ACC112 (cell line): ENCODE measurements around the gene DGKI.

Experiments
- H2AFZ ChIP-seq: fragments of 200-600 bp; sonication (generic); one replicate; pipeline ENCODE4 v1.6.0; 2017; ENCODE audit warnings: antibody characterized with exemption, low read length; ENCODE audit not compliant: unreplicated experiment
- H3K27ac ChIP-seq: fragments of 200-600 bp; sonication (generic); 2 replicates; pipeline ENCODE4 v1.5.1; 2014; ENCODE audit warnings: low read depth, mild to moderate bottlenecking, antibody characterized with exemption, low read length, moderate library complexity
- H3K27me3 ChIP-seq: fragments of 200-600 bp; sonication (generic); 2 replicates; pipeline ENCODE4 v1.6.1; 2014; ENCODE audit warnings: mild to moderate bottlenecking, antibody characterized with exemption, low read length, moderate library complexity, mixed read lengths; ENCODE audit not compliant: insufficient read depth
- H3K36me3 ChIP-seq: fragments of 200-600 bp; sonication (generic); 2 replicates; pipeline ENCODE4 v1.6.1; 2016; ENCODE audit warnings: mild to moderate bottlenecking, antibody characterized with exemption, low read length, moderate library complexity, mixed read lengths; ENCODE audit not compliant: insufficient read depth
- H3K4me1 ChIP-seq: fragments of 200-600 bp; sonication (generic); one replicate; pipeline ENCODE4 v1.6.1; 2016; ENCODE audit warnings: low read length, mixed read lengths; ENCODE audit not compliant: insufficient read depth, unreplicated experiment, control insufficient read depth
- H3K4me3 ChIP-seq: fragments of 200-600 bp; sonication (generic); 2 replicates; pipeline ENCODE4 v1.5.1; 2014; ENCODE audit warnings: mild to moderate bottlenecking, low read depth, low read length
- H3K79me2 ChIP-seq: fragments of 200-600 bp; sonication (generic); one replicate; pipeline ENCODE4 v1.6.0; 2016; ENCODE audit warnings: low read length; ENCODE audit not compliant: control insufficient read depth, unreplicated experiment, insufficient read depth

Gene DGKI

GRCh38 chr7:137585591-137585990 is 261.2 kb downstream of the DGKI start:
- H3K36me3 ChIP-seq: 0 out of 2 replicates have a peak, but pooled peaks cover 3% of the 10 kb centered on the region
- H3K4me3 ChIP-seq: no peak overlapping the region
- no peaks in the 10 kb centered on the region for H3K27me3 ChIP-seq
- H3K27ac ChIP-seq: no peak overlapping the region
- H3K4me1 ChIP-seq: peaks cover 6% of the 10 kb centered on the region
- no peaks in the 10 kb centered on the region for H3K79me2 ChIP-seq
- H2AFZ ChIP-seq: no peak overlapping the region

- Histone ChIP-seq H3K36me3 (peaks cover 7% of the 10 kb centered on the region; the same call in 1 of the 2 replicates), H3K4me3 (no peak overlapping the region), H3K27ac (no peak overlapping the region), H3K27me3 (no peaks in the 10 kb centered on the region), H3K79me2 (no peaks in the 10 kb centered on the region), H3K4me1 (peaks cover 23% of the 10 kb centered on the region), H2AFZ (no peak overlapping the region)
Measured at GRCh38 chr7:137583172-137583571, 263.6 kb downstream of the DGKI start.

DNA sequence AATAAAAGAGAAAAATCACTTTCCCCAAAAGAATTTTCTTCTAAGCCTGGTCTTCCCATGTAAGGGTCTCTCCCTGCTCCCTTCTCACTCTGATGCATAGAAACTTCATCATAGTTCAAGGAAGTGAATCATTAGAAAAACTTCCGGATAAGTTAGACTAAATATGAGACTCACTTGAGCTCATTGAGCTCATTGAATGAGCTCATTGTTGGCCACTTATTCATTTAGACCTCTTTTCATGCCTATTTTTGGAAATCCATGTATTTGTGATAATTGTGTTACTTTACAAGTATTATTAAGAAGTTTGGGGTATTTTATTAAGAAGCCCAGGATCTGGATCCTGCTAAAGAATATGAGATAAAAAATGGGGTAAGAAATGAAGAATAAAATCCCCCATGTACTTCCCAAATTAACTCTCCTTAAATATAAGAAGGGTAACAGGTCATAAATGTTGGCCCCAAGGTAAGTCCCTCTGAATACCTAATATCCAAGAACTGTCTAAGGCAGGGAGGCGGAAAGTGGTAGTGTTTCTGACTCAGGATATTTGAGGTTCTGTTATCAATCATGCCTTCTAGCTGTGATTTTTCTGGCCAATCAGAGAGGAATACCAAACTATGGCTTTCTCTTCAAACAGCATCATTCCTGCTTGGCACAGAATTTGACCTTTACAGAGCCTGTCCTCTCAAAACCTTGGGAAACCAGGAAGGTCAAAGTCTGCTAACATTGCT is 266.7 kb downstream of the DGKI start:
- H3K27me3 ChIP-seq: no peaks in the 10 kb centered on the region
- peaks cover 13% of the 10 kb centered on the region; the same call in 1 of the 2 replicates for H3K36me3 ChIP-seq
- H2AFZ ChIP-seq: peak overlapping the region; percentile 17
- H3K27ac ChIP-seq: peak overlapping the region; percentile 89
- peaks cover 23% of the 10 kb centered on the region for H3K4me1 ChIP-seq
- H3K4me3 ChIP-seq: peak overlapping the region; percentile 42; the same call in 1 of the 2 replicates
- no peaks in the 10 kb centered on the region for H3K79me2 ChIP-seq

GRCh38 chr7:137578541-137578940 is 268.2 kb downstream of the DGKI start:
- H3K27me3 ChIP-seq: no peaks in the 10 kb centered on the region
- no peak overlapping the region for H3K27ac ChIP-seq
- H3K36me3 ChIP-seq: peaks cover 13% of the 10 kb centered on the region; the same call in 1 of the 2 replicates
- H3K4me3 ChIP-seq: no peak overlapping the region
- no peaks in the 10 kb centered on the region for H3K79me2 ChIP-seq
- peaks cover 23% of the 10 kb centered on the region for H3K4me1 ChIP-seq
- no peak overlapping the region for H2AFZ ChIP-seq

DNA sequence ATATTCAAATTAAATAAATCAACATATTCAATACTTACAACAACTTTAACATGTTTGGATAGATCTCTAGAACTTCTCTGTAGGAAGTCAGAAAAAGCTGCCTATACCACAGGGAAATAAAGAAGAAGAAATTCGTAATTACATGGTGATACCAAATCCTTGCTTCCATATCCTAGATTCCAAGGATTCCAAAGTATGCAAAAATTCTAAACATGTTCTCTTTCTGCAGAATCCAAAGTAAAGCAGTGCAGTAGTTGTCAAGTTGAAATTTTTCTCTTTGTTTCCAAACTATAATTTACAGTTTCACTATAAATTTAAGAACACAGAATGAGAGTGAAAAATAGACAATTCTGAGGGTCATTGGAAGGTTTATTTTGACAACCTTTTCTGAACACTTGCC is 269.6 kb downstream of the DGKI start:
- no peak overlapping the region for H3K4me3 ChIP-seq
- peaks cover 23% of the 10 kb centered on the region for H3K4me1 ChIP-seq
- H3K27ac ChIP-seq: no peak overlapping the region
- no peaks in the 10 kb centered on the region for H3K27me3 ChIP-seq
- H3K79me2 ChIP-seq: no peaks in the 10 kb centered on the region
- peaks cover 13% of the 10 kb centered on the region; the same call in 1 of the 2 replicates for H3K36me3 ChIP-seq
- H2AFZ ChIP-seq: no peak overlapping the region

DNA sequence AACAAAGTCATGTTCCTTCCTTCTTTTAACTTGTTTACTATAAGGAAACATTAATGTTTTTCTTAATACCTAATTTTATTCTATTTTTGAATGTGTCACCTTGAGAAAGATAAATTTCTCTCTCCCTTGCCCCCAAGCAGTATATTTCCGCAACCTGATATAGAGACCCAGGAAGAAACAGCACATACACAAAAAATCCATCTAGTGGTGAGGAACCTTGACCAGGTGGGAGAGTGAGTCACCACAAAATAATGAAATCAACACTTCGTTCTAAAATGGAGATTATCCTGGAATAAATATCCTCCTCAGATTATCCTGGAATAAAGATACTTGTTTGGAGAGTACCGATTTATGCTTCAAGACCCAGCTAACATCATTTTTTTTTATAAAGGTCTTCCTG is 270.3 kb downstream of the DGKI start:
- Histone ChIP-seq H3K27me3 (no peaks in the 10 kb centered on the region), H3K4me1 (peaks cover 23% of the 10 kb centered on the region), H3K4me3 (no peak overlapping the region), H3K36me3 (peaks cover 13% of the 10 kb centered on the region; the same call in 1 of the 2 replicates), H3K79me2 (no peaks in the 10 kb centered on the region), H2AFZ (no peak overlapping the region), H3K27ac (no peak overlapping the region)

- Histone ChIP-seq H3K27ac (no peak overlapping the region), H3K4me1 (peaks cover 9% of the 10 kb centered on the region), H3K4me3 (no peak overlapping the region), H3K79me2 (no peaks in the 10 kb centered on the region), H2AFZ (no peak overlapping the region), H3K27me3 (no peaks in the 10 kb centered on the region), H3K36me3 (peaks cover 10% of the 10 kb centered on the region; the same call in 1 of the 2 replicates)
Measured at GRCh38 chr7:137574812-137575211, 272.0 kb downstream of the DGKI start.

GRCh38 chr7:137572056-137572784 is 274.6 kb downstream of the DGKI start:
- Histone ChIP-seq H3K27me3 (no peaks in the 10 kb centered on the region), H3K27ac (no peak overlapping the region), H2AFZ (no peak overlapping the region), H3K79me2 (no peaks in the 10 kb centered on the region), H3K36me3 (no peaks in the 10 kb centered on the region), H3K4me3 (no peak overlapping the region), H3K4me1 (no peaks in the 10 kb centered on the region)

DNA sequence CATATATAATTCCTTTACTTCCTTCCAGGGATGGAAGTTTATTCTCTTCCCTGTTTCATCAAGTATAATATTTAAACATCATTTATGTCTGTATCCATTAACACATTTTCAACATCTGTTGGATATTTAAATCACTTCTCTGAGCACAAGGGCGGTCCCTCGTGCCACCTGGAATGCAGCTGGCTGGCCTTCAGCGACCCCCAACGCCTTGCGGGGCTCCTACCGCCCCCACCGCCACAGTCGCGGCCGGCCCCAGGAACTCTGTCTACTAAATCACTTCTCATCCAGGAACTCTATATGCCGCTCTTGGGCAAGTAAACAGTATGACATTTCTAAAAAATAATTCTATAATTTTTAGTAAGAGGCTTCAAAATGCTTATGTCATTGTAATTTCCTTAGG is 282.1 kb downstream of the DGKI start:
- Histone ChIP-seq H3K4me3 (no peak overlapping the region), H2AFZ (no peak overlapping the region), H3K27me3 (no peaks in the 10 kb centered on the region), H3K4me1 (peaks cover 13% of the 10 kb centered on the region), H3K79me2 (no peaks in the 10 kb centered on the region), H3K36me3 (peaks cover 10% of the 10 kb centered on the region), H3K27ac (no peak overlapping the region)

DNA sequence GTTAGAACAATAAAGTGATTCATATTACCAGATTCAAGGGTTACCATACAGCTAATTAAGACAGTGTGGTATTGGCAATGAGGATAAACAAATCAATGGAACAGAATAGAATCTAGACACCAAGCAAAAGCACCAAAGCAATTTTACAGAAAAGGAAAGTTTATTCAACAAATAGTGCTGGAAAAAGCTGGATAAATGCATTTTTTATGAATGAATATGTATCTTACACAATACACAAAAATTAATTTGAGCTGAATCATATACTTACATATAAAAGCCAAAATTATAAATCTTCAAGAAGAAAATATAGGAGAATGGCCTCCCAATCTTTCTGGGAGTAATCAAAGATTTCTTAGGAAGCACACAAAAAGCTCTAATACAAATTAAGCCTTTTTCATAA is 282.8 kb downstream of the DGKI start:
- H3K4me3 ChIP-seq: no peak overlapping the region
- no peak overlapping the region for H2AFZ ChIP-seq
- H3K27me3 ChIP-seq: no peaks in the 10 kb centered on the region
- H3K4me1 ChIP-seq: peaks cover 13% of the 10 kb centered on the region
- peaks cover 10% of the 10 kb centered on the region for H3K36me3 ChIP-seq
- peak overlapping the region; percentile 17; the same call in 1 of the 2 replicates for H3K27ac ChIP-seq
- H3K79me2 ChIP-seq: no peaks in the 10 kb centered on the region
